GM18517 (cell line): ENCODE data around the gene NPTX1.

Experiments
- ATAC-seq: cut with Tn5 transposase; IDR thresholded peaks from one replicate; pipeline ENCODE4 v1.9.1; 2021; ENCODE audit warnings: mild to moderate bottlenecking, moderate library complexity; ENCODE audit not compliant: unreplicated experiment

Gene NPTX1

DNA sequence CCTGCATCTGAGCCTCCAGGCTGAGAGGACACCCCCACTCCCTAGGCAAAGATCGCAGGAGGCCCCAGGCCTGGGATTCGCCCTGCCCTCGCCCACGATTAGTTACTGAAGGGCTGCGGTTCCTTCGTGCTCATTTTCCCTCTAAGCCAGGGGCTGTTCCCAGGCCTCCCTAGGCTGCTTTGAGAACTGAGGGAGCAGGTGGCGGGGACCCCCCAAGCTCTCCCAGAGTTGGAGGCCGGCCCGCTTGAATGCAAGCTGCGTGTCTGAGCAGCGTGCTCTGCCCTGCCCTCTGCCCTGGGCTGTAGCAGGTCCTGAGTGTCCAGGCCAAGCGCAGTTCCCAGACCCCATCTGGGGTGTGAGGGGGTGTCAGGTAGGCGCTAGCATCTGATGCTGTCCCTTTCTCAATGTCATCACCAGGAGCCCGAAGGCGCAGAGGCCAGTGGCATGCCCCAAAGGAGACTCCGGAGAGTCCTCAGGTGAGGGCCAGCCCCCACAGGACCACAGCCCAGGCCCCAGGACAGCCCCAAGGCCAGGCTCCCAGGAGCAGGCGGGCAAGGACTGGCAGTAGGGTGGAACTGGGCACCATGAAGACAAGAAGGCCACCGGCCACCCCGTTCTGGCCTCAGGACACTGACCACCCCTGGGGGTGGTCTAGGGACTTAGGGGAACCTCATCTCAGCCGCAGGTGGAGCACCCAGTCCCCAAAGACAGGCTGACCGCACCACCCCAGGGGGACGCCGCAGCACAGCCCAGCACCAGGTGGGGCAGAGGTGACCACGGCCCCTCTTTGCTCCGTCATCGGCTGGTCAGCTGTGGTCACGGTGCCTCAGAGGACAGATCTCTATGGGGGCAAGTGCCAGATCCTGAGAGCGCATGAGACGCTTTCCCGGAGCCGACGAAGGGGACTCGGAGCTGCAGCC, 46.8 kb downstream of the NPTX1 start:
- ATAC-seq, result no peak

DNA sequence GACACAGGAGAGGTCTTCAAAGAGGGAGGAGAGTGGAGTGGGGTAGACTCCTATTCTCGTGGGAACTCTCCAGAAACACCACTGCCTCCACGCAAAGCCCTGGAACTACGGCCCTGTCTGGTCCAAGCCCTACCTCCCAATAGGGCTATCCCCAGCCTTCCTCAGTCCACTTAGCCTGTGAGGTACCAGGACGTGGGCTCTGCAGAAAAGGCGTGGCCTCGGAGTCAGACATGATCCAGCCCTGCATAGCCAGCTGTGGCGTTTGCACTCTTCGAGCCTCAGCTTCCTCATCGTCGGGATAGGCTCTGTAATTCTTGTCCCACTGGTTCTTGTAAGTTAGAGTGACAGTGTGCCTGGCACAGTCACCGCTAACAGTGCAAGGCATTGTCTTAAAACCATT, 47.6 kb downstream of the NPTX1 start:
- ATAC-seq, result no peak

DNA sequence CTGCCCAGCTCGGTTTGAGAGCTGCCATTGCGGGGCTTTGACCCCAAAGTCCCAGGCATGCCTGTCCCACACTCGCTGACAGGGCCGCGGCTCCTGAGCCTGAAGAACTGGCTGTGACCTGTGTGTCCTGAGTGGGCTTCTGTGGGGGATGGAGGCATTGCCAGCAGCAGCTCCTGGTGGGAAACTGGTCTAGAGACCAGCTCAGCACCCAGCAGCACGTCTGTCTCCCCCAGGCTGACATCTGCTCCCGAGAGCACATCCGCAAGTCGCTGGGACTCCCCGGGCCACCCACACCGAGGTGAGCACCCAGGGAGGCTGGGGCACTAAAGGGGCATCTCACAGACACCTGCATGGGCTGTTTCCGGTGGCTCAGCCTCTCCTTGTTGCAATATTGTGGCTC, 48.0 kb downstream of the NPTX1 start:
- ATAC-seq, result no peak

DNA sequence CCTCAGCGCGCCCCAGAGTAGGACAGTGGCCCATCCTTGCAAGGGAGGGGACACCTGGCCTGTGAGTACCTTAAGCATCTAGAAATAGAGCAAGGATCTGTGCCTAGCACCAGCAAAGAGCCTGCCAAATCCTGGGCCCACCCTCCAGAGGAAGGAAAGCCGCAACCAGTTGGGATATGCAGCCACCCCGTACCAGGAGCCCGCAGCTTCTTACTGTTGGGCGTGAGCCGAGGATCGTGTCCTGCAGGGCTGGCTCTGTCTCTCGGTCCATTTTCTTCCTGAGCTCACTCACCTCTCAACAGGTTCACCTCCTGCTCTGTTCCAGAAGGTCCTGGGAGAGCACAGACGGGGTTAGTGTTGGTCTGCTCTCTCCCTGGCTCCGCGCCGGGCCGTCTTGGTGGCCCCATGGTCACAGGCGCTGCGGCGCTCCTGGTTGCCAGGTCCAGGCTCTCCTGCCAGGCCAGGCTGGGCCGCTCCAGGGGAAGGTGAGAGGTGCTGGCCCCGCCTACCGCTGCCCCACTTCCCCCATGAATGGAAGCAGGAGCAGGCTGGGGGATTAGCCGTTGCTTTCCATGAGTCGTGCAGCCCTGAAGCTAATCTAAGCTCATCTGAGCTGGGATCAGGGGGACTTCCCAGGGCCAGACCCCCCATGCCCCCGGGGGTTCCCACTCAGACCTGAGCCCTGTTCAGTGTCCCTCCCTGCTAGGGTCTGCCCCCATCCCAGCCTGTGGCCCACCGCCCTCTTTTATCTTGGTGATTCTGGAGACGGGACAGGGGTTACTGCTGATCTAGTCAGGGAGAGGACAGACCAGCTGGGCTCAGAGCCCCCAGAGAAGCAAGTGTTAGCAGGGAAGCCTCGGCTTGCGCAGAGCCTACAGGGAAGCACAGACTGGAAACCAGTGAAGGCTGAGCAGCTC, 48.8 kb downstream of the NPTX1 start:
- no peak for ATAC-seq

DNA sequence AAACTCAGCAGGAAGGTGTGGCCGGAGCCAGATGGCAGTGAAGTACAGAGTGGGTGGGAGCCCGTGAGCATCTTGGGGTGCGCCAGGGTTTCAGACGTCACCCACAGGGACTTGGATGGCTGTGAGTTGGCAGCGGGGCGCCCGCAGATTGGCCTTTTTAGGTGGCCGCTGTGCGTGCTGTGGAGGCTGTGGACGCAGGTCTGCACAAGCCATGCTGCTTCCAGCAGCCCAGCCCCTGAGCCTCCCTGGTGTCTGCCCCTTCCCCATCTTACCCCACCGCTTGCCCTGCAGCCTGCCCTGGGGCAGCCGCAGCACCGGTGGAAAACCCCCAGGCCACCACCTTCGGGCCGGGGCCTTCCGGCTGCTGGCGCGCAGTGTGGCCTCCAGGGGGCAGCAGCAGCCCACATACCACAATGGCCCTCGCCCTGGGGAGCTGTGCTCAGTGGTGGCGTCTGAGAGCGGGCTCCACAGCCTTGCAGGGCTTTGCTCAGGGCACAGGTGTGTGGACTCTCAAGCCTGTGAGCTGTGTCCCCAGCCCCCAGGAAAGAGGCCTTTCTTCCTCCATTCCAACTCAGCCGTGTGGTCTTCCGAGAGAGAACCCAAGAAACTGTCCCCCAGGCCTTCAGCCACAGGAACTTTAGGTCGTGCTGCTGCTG, 49.6 kb downstream of the NPTX1 start:
- ATAC-seq, result no peak

DNA sequence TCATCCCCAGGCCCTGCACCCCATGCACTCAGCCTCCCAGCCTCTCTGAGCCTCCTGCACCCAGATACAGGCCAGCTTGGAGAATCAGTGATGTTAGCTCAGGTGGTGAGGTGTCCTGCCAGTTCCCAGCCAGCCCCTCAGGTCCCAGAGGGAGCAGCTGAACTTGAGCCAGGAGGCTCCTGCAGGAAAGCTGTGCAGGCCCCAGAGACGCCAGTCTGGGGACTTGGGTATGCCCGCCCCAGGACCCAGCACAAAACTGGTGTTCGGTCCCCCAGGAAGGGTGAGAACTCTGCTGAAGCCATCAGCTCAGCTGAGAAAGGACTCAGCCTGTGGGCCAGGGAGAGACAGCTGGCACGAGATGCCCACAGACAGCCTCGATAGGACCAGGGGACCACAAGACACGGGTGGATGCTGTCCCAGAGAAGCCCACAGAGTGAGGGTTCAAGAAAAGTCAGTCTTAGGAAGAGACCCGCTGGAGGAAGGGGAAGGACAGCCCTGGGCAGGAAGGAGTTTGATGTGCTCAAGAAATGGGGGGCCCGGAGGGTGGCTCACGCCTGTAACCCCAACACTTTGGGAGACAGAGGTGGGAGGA, 50.5 kb downstream of the NPTX1 start:
- ATAC-seq, result no peak

DNA sequence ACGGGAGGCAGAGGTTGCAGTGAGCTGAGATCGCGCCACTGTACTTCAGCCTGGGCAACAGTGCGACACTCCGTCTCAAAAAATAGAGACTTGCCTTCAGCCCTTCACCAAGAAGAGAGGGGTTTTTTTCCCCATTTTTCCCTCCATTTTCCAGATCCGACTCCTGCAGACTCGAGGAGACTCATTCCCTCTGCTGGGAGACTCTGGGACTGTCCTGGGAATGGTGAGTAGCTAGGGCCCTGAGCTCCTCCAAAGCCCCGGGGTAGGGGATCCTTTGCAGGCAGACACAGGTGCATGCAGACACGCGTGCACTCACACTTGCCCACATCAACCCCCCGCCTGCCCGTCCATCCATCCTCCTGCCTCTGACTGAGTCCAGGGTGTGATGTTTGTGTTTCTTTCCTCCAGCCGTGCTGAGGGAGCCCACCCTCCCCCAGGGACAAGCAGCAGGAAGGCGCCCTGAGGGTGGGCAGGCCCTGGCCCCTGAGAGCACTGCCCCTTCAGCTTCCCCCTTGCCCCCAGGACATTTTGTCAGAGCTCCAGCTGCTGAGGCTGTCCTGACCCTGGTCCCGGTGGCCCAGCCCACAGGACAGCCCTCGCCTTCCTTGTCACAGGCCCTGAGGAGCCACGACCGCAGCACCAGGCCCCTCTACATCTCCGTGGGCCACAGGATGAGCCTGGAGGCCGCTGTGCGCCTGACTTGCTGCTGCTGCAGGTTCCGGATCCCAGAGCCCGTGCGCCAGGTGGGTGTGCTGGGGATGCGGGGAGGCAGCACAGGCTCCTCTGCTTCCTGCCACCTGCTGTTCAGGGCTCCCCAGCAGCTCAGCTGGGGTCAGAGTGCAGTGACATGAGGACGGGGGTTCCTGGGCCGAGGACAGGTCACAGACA, 51.3 kb downstream of the NPTX1 start:
- ATAC-seq, result no peak

DNA sequence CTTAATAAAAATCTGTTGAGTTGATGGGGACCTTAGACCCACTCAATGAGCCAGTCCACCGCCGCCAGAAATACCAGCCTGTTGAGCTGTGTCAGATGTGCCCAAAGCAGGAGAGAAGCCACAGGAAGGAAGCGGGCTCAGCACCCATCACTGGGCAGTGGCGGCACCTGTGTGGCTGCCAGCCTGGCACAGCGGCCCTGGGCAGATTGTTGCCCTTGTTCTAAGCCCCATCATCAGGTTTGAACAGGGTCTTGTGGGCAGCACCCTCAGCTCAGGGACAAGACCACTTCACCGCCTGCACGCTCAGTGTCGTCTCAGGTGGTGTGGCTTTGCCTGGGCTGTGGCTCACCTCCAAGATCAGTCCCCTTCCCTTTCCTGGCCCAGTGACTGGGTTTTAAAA, 52.1 kb downstream of the NPTX1 start:
- no peak for ATAC-seq

DNA sequence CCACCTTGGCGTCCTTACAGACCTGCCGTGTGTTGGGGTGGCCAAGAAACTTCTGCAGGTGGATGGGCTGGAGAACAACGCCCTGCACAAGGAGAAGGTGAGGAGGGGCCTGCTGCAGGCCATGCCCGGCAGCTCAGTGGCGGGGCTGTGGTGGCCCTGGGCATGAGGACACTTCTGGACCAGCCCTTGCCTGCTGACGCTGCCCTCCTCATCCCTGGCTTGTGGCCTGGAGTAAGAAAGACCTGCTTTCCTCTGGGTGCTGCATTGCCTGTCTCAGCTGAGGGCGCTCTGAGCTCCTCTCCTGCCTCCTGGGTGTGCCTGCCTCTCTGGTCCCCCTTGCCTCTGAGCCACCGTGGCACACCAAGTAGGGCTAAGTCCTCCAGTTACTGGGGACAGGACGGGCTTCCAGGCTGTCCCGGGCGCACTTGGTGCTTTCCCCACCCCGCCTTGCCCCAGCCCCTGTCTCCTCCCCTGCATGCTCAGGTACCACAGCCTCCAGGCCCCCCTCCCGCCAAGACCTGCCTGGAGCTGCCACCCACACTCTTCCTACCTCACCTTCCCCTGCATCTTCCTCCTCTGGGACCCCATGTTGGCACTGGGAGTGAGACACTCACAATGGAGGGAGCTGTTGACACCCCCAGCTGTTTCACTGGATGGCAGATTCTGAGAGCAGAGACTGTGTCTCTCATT, 52.7 kb downstream of the NPTX1 start:
- ATAC-seq, result no peak

DNA sequence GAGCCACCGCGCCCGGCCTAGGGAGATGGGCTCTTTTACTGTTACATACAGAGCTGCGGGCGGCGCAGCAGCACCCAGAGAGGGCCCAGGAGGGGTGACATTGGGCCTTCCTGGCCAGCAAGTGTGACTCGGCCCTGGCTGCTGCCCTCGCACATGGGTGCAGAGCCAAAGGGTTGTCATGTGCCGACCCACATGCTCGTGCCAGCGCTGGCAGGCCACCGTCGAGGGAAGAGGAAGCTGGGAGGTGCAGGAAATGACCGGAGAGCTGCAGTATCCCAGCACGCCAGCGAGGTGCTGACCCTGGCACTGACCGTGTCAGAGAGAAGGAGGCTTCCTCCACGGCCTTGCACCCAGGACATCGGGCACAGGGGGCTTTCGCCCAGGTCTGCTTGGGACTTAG, 53.4 kb downstream of the NPTX1 start:
- ATAC-seq, result no peak

DNA sequence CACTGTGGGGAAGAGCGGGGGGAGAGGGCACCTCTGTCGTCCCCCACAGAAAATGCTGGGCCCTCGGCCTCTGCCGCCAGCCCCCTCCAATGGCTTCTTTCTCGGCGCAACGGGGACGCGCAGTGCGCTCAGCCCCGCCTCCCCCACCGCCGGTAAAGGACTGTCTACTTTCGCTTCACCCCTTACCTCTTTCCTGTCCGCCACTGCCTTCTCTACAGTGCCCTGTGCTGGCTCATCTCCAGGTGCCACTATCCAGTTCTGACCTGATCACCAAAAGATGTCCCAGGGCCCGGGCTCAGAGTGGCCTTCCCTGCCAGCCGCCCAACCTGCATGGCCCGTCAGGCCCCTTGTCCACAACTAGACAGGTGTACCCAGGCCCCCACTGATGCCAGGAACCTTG, 54.1 kb downstream of the NPTX1 start:
- ATAC-seq, result no peak

DNA sequence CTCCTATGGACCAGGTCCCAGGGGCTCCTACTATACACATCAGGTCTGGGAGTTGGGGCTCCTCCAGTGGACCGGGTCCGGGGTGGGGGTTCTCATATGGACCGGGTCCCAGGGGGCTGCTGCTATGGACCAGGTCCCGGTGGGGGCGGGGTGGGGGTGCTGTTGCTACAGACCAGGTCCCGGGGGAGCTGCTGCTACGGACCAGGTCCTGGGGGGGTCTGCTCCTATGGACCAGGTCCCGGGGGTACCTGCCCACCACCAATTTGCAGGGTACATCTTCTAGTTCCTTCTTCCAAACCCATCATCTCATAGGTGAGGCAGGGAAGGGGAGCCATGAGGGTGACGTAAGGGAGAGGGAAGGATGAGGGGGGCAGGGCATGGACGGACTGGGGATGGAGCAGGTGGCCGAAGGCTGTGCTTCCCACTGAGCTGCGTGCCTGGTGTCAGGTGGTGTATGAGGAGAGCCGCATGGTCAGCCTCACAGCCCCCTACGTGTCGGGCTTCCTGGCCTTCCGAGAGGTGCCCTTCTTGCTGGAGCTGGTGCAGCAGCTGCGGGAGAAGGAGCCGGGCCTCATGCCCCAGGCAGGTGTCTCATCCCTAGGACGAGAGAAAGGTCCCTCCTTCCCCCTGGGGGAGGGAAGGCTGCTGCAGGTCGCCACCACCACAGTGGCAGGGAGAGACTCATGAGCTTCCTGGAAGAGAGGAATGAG, 54.9 kb downstream of the NPTX1 start:
- no peak for ATAC-seq

DNA sequence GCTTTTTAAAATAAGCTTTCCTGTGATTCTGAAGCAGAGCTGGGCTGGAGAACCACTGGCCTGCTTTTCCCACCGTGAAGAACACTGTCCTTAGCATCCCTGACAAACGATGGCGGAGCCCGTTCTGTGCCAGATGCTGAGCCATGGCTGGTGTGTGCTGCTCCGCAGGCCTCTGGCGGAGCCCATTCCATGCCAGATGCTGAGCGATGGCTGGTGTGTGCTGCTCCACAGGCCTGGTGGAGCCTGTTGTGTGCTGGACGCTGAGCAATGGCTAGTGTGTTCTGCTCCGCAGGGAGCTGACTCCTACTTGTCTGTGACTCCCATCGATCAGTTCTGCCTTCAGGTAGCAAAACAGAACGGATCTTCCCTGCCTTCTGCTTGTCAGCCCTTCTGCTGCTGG, 57.2 kb downstream of the NPTX1 start:
- ATAC-seq, result no peak

DNA sequence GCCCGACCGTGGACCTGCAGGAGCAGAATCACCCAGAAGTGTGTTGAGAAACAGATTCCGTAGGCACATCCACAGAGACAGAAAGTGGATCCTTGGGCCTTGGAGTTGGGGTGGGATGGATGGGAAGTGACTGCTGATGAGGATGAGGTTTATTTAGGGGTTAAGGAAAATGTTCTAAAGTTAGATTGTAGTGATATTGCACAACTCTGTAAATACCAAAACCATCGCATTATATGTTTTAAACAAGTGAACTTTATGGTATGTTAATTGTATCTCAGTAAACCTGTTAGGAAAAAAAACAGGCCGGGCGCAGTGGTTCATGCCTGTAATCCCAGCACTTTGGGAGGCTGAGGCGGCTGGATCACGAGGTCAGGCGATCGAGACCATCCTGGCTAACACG, 57.8 kb downstream of the NPTX1 start:
- ATAC-seq, result no peak
